NCI-H2227 (cell line): Measurements from ENCODE around the gene BFSP1.
A peak's percentile ranks its signal among the peaks of the same experiment; 100 is the strongest.

Experiments used
- DNase-seq: peaks from one replicate; lab custom pipeline; 2025; ENCODE audit not compliant: unreplicated experiment; lab: John Stamatoyannopoulos, UW

BFSP1 gene

GRCh38 chr20:17500826-17501225, 30.4 kb downstream of the BFSP1 start:
- no peak for DNase-seq

- no peak for DNase-seq
Observed at GRCh38 chr20:17500271-17500670, 30.9 kb downstream of the BFSP1 start.

DNA sequence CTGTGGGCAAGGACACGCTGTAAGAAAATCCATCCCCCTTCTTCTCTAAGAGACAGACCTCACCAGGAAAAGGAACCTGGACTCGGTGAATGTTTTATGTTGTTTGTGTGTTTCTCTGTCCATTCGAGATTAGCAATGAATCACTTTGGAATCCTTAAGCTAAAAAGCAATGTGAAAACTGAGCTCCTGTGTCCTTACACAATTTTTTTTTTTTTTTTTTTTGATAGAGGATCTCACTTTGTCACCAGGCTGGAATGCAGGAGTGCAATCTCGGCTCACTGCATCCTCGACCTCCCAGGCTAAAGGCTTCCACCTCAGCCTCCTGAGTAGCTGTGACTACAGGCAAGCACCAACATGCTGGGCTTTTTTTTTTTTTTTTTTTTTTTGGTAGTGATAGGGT, 32.1 kb downstream of the BFSP1 start:
- no peak for DNase-seq

GRCh38 chr20:17498641-17499040, 32.5 kb downstream of the BFSP1 start:
- no peak for DNase-seq

- DNase-seq, result no peak
Observed at GRCh38 chr20:17497821-17498580, 33.2 kb downstream of the BFSP1 start.

DNA sequence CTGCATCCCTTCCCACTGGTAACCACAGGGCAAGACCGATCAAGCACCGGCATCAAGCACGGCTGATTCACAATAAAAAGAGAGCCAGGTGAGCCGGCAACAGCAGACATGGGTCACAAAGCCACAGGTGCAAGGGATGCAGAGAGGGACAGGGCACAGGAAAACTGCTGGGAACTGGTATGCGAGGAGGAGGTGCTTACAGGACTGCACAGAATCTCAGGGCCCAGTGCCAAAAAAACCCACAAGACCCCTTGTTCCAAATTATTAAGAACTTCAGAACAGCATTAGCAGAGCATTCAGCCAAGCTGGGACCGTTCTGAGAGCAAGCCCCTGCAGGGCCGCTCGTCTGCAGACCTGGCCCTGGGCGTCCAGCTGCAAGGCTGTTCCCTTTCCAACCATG, 35.4 kb downstream of the BFSP1 start:
- no peak for DNase-seq

DNA sequence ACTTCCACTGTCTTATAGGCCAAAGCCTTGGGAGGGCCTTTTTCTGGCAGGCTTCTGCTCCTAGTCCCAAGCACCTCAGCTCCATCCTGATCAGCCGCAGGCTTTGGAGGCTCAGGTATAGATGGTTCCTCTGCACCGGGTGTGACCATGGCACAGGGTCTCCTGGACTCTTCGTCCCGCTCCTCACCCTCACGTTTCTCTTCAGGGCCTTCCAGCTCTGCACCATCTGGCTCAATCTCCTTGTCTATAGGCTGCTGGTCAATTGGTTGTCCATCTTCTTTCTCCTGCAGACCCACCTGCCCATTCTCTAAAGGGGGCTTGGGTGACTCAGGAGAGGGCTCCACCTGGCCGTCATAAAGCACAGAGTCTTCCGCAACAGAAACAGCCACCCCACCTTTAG, 37.0 kb downstream of the BFSP1 start:
- DNase-seq, result no peak

DNA sequence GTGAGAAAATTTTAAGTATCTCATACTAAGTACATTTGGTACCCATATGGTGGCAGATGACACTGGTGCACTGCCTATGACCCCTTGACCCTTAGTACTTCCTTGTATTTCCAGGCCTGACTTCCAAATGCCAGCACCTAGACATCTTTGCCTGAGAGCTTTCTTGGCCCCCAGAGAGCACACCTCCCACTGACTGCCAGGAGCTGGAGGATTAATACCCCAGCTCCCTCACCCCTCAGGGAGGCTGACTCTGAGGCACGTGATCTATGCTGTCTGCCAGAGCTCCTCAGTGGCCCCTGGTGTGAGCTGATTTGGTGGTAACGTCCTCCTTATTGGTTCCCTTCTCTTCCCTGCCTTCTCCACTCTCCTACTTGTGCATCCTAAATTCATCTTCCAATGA, 38.0 kb downstream of the BFSP1 start:
- no peak for DNase-seq

- DNase-seq, result no peak
Observed at GRCh38 chr20:17491488-17491887, 39.7 kb downstream of the BFSP1 start.

DNA sequence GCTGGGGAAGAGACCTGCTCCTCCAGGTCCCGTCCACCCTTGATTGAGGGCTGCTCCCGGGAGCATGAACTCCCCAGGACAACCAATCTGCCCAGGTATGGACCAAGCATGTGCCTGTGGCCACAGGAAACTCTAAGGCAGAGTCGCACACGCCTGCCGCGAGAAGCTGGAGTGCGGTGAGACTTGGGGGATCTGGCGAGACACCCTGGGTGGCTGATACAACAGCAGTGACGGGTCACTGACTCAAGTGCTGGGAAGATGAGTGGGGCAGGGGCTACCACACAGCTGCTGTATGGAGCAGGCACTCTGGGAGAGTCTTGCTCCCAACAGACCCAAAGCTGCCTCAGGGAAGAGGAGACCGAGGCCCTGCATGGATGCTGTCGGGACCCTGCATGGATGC, 40.1 kb downstream of the BFSP1 start:
- DNase-seq, result no peak

DNA sequence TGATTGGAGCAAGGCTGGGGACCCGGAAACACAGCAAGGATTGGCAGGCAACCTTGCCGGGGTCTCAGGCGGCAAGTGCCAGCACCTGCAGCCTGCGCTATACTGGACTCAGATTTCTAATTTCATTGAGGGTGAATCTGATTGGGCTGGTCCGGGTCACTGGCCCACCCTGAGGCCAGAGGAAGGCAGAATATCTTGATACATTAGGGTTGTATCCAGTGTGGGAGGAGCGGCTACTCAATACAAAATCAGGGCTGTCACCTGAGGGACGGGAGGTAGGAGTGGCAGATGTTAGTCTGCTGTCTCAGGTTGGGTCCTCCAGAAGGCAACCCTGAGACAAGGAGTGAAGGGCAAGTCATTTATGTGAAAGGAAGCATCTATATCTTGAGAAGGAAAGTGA, 40.7 kb downstream of the BFSP1 start:
- no peak for DNase-seq

- DNase-seq, result no peak
Observed at GRCh38 chr20:17488916-17489600, 42.1 kb downstream of the BFSP1 start.

- DNase-seq, result no peak
Observed at GRCh38 chr20:17485017-17485416, 46.2 kb downstream of the BFSP1 start.

DNA sequence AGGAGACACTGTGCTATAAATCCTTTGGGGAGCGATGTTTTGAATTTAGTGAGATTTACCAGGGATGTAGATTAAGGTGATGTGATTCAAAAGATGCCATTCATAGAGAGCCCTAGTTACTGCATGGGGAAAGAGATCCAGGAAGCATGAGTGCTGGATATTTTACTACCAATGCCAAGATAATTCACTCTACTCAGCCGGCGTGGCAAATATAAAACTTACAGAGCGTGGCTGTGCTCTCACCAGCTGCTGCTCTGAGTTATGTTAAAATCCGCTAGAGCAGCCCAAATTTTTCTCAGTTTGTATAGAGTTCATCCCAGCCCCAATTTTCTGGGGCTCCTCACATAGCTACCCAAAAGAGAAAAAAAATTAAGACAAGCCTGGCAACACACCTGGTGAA, 48.6 kb downstream of the BFSP1 start:
- no peak for DNase-seq

DNA sequence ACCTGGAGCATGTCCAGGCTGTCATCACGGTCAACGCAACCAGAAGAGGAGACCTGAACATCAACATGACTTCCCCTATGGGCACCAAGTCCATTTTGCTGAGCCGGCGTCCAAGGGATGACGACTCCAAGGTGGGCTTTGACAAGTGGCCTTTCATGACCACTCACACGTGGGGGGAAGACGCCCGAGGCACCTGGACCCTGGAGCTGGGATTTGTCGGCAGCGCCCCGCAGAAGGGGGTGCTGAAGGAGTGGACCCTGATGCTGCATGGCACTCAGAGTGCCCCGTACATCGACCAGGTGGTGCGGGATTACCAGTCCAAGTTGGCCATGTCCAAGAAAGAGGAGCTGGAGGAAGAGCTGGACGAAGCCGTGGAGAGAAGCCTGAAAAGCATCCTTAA, 49.5 kb downstream of the BFSP1 start:
- no peak for DNase-seq

- DNase-seq, result no peak
Observed at GRCh38 chr20:17480696-17481095, 50.5 kb downstream of the BFSP1 start.

- no peak for DNase-seq
Observed at GRCh38 chr20:17479063-17479657, 52.0 kb downstream of the BFSP1 start.

DNA sequence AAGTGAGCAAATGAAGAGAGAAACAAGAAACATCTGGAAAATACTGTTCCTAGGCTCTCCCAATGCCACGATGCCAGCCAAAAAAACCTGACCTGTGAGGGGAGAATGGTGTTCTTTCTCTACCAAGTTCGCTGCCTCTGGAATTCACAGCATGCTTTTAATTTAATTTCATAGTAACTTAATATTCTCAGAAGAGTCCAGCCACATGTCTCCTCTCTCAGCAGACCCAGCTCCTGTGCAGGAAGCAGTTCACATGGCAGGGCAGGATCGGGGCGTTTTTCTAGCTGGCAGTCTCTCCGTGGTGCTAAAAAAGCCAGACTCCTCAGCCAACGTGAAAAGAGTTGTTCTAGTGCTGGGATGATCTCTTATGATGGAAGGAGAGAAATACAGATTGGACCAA, 57.5 kb downstream of the BFSP1 start:
- no peak for DNase-seq

GRCh38 chr20:17471606-17472187, 59.5 kb downstream of the BFSP1 start:
- DNase-seq, result peak; percentile 88

- DNase-seq, result peak; percentile 58
Observed at GRCh38 chr20:17470973-17471372, 60.2 kb downstream of the BFSP1 start.

GRCh38 chr20:17470521-17470920, 60.7 kb downstream of the BFSP1 start:
- no peak for DNase-seq
